GM10248 (cell line): ENCODE data around the gene SZT2.

Experiments
- CTCF ChIA-PET: fragments of 300-600 bp; sonication (Branson Sonifier 250); formaldehyde crosslinking; extraction: SDS; loops from one replicate; lab custom pipeline; 2021; ENCODE audit warnings: antibody characterized with exemption; lab: Yijun Ruan, JAX
- POLR2A ChIA-PET: fragments of 350-650 bp; sonication (Branson Sonifier 250); formaldehyde crosslinking; extraction: SDS; loops from one replicate; lab custom pipeline; 2020; ENCODE audit warnings: antibody characterized with exemption; lab: Yijun Ruan, JAX
- DNase-seq: peaks from one replicate; pipeline ENCODE4 v3.0.0; 2012; ENCODE audit errors: extremely low spot score
- CTCF ChIP-seq: IDR thresholded peaks from 2 replicates; pipeline ENCODE4 v1.5.1; 2012; ENCODE audit warnings: mild to moderate bottlenecking, low read depth; ENCODE audit errors: extremely low read depth, missing control alignments, control extremely low read depth

Gene SZT2

GRCh38 chr1:43437031-43437973 lies 47.6 kb downstream of the SZT2 start:
- TF ChIP-seq CTCF: no peak
- no peak for DNase-seq
- CTCF ChIA-PET: interaction anchor here (1.1 kb wide), 1 partner anchor 16 kb away, joined by 3 read pairs; no protein-coding TSS in a partner anchor
- POLR2A ChIA-PET: no interaction called here

GRCh38 chr1:43438006-43438405 lies 48.3 kb downstream of the SZT2 start:
- CTCF ChIA-PET: interaction anchor here (1.0 to 1.1 kb wide), 3 partner anchors 11 to 47 kb away, joined by 3 to 4 read pairs (median 3); no protein-coding TSS in a partner anchor
- DNase-seq: no peak
- POLR2A ChIA-PET: no interaction called here
- no peak for TF ChIP-seq CTCF

GRCh38 chr1:43438576-43438952 lies 48.9 kb downstream of the SZT2 start:
- CTCF ChIA-PET: interaction anchor here (1.0 to 1.1 kb wide), 3 partner anchors 11 to 48 kb away, joined by 3 to 4 read pairs (median 3); no protein-coding TSS in a partner anchor
- POLR2A ChIA-PET: no interaction called here
- no peak for DNase-seq
- no peak for TF ChIP-seq CTCF

GRCh38 chr1:43438953-43439581 lies 49.4 kb downstream of the SZT2 start:
- ChIA-PET POLR2A (no interaction called here), CTCF (interaction anchor here (1.0 kb wide), 2 partner anchors 12 to 48 kb away, joined by 3 to 4 read pairs; no protein-coding TSS in a partner anchor)
- no peak for TF ChIP-seq CTCF
- no peak for DNase-seq

GRCh38 chr1:43439781-43440180 lies 50.1 kb downstream of the SZT2 start:
- CTCF ChIA-PET: interaction anchor here (1.1 to 1.8 kb wide), 3 partner anchors 15 to 213 kb away, joined by 3 to 5 read pairs (median 5); partner anchors contain the start of gene HYI

More at GRCh38 chr1:43439781-43440180, 50.1 kb downstream of the SZT2 start:
- no peak for DNase-seq
- POLR2A ChIA-PET: interaction anchor here (0.7 kb wide), 1 partner anchor 9 kb away, joined by 3 read pairs; no protein-coding TSS in a partner anchor
- TF ChIP-seq CTCF: no peak
